HG03565 (cell line): ENCODE data around the gene ATP2B3.

Experiments
- ATAC-seq: cut with Tn5 transposase; IDR thresholded peaks from one replicate; pipeline ENCODE4 v1.9.1; 2021; ENCODE audit warnings: mild to moderate bottlenecking, moderate library complexity; ENCODE audit not compliant: unreplicated experiment

Gene ATP2B3

DNA sequence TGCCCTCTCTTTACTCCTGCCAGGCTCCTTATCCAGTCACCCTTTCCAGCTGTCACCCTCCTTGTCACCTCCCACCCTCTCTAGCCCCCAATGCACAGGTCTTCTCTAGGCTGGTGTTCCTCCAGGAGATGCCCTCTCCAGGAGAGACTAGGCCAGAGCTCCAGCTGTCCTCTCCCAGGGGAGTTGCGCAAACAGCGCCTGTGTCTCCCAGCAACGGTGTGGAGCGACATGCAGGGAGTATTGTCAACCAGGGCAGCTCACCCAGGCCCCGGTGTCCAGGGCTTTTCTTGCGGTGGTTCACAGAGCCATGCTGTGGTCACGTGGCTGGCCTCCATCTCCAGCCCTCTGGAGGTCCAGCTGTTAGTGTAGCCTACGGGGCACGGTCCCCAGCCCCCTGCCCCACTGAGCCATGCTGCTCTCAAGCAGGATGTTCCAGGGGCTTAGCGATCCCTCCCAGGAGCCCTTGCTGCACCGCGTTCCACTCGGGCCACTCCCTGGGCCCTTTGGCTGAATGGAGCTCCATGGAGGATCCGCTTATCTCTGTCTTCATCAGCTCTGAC, 46.7 kb downstream of the ATP2B3 start:
- ATAC-seq, result no peak

DNA sequence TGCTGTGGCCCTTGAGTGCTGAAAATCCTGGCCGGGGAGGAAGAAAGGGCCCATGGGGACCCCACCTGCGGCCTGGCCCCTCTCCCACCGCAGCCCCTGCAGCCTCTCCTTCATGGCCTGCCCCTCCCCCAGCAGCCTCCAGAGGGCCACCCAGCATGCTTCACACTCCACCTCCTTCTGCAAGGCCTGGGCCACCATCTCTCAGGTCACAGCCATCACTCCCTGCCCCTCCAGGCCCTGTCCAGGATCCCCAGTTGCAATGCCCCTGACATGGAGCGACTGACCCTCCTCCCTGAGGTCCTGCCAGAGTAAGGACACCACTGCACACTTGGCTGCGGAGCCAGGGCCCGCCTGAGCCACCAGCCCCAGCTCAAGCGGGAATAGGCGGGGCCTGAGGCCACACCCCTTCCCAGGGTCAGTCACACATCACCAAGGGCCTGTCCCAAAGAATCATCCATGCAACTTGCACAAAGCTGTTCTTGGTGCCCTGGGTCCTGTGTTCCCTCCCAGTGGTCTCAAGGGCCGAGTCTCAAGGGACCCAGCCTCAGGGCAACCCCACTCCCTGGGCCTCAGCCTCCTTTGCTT, 48.6 kb downstream of the ATP2B3 start:
- ATAC-seq, result no peak

DNA sequence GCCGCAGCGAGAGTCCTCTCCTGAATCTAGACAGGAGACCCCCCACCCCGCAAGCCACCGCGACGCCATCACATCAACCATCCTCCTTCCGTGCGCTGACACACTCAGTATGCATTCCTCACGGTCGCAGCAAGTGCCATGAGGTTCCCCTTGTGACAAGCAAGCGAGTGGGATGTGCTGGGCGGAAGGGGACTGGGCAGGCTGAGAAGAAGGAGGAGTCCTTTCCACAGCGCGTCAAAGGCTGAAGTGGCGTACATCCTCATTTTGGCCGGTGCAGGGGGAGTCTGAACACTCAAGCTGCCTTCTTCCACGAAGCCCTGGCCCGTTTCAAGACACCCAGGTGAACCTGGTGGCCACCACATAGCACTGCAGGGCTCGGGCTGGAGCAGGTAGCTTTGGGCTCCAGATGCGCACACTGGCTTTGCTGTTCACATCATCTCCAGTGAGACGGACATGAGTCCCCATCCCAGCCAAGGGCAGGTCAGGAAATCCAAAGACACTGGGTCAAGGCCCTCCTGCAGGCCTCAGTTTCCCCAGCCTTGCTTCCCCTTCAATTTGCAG, 51.1 kb downstream of the ATP2B3 start:
- ATAC-seq, result no peak

DNA sequence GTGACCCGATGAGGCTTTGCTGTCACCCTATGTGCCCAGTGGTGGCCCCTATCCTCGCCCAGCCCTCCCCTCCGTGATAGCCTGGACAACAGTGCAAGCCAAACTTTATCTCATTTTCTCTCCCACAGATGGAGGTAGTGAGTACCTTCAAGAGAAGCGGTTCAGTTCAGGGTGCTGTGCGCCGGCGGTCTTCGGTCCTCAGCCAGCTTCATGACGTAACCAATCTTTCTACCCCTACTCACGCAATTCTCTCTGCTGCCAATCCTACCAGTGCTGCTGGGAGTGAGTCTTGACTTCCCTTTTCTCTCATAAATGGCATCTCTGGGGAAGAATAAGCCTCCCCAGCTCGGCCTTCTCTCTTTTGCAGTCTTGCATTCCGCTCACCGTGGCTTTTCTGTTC, 52.0 kb downstream of the ATP2B3 start:
- ATAC-seq, result no peak

DNA sequence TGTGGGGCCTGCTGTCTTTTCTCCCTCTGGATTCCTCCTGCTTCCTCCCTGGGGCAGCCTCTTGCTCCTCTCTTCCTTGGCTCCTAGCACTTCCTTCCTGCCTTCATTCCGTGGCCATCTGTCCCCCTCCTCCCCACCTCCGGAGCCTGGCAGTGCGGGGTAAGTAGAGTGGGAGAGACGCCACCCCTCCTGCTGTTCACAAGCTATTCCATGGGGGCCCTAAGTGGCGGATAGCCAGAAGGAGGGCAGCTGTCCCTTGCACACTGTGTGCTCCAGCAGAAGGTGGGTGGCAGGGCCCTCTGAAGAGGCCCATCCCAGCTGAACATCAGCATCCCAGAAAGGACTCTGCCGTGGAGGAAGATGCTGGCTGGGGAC, 54.1 kb downstream of the ATP2B3 start:
- no peak for ATAC-seq

DNA sequence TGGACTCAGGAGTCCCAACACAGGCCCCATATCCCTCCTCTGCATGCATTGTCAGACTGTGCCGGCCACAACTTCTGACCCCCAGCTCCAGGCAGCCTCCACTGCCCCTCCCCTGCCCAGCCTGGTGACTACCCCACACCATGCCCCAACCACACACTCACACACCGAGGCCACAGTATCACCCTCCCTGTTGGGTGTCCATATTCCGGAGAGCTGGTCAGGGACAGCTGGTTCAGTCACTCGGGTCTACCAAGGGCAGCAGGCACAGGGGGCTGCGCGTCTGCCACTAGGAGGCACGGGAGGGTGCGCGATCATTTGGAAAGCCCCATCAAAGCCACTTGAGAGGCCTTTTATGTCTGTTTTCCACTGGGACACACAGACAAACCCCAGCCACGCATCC, 55.2 kb downstream of the ATP2B3 start:
- ATAC-seq, result no peak

DNA sequence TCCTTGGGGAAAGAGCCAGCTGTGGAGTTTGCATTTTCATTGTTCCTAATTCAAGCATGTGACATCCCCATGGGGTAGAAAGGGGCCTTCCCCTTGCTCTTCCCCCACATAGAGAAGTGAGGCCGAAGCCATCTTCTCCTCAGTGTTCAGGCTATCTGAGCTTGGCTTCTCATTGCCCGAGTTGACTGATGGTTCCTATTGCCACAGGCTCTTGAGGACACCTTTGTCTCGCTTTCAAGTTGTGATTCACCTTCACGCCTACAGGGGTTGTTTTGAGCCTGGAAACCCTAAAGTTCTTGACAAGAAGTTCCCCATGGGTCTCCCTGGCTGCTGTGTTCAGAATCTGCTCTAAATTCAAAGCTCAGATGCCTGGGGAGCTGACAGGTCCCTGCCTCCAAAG, 56.5 kb downstream of the ATP2B3 start:
- no peak for ATAC-seq

DNA sequence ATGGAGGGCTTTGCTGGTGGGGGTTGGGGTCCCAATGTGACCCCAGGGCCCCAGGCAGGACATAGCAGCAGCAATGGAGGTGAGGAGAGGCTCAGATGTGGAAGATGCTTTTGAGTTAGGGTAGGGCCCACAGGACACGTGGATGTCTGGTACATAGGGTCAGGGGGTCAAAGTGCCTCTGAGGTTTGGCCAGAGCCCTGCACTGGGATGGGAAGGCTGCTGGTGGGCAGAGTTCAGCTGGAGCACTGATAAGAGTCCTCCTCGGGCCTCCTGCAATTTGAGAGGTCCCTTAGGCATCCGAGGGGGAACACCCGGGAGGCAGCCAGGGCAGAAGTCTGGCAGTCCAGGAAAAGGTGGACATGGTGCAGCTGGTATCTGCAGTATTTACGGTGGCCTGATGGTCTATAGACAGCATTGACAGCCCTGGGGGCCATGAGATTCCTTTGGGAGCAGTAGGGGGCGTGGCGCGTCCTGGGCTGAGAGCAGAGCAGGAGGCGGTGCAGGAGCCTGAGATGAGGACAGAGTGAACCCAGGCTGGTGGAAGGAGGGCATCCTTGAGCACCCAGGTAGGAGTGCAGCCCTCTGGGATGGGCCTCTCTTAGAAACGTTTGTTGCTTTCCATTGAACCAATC, 58.9 kb downstream of the ATP2B3 start:
- no peak for ATAC-seq

DNA sequence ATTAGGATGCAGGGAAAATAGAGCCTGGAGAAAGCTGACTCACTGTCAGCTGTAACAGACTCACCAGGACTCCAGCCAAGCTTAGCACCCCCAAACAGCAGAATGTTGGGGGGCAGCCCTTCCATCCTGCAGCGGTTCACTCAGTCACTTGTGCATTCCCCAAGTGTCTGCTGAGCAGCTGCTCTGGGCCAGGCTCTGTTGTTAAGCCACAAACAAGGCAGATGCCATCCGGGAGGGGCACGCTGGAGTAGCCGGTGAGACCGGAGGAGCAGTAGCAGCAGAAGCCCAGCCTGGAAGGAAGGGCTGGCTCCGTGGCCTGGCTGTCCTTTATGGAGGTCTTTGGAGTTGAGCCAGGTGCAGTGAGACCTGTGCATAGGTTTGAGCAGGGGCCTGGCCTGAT, 59.5 kb downstream of the ATP2B3 start:
- ATAC-seq, result no peak

DNA sequence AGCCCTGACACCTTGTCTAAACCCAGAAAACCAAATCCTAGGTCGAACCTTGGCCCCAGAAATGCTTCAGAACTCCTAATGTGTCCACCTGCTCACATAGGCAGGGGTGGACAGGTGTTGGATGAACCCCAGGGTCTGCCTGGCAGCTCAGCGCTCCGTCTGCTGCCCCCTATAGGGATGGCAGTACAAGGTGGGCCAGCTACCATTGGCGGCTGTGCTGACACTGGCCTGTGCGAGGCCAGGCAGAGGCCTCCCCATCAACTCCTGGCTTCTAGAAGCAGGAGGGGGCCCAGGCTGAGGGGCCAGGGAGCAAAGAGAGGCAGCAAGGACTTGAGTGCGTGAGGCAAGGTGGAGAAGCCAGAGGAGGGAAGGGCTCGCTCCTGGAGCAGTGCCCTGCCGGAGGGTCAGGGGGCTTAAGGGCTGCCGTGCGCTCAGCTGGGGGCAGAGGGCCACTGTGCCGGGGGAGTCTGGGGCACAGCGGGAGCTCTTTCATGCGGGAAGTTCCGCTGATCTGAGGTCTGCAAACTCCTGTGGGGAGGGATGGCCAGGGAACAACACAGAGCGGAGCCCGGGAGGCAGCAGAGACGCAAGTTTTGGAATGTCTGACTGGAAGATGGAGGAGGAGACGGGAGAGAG, 60.9 kb downstream of the ATP2B3 start:
- ATAC-seq, result no peak

DNA sequence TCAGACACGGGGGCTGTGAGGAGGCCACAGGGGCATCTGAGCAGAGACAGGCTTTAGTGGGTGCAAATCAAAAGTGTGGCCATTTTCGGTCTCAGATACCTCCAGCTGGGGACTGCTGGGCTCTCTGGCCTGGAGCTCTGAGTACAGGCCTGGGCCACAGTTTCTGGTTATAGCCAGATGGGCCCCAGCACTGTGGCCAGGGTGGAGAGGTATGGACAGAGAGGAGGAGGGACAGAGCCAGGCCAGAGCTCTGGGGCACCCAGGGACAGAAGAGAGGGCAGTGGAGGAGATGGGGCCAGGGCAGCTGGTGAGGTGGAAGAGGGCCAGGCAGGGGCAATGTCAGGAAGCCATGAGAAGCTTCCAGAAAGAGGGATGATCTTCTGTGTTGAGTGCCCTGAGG, 61.4 kb downstream of the ATP2B3 start:
- no peak for ATAC-seq

DNA sequence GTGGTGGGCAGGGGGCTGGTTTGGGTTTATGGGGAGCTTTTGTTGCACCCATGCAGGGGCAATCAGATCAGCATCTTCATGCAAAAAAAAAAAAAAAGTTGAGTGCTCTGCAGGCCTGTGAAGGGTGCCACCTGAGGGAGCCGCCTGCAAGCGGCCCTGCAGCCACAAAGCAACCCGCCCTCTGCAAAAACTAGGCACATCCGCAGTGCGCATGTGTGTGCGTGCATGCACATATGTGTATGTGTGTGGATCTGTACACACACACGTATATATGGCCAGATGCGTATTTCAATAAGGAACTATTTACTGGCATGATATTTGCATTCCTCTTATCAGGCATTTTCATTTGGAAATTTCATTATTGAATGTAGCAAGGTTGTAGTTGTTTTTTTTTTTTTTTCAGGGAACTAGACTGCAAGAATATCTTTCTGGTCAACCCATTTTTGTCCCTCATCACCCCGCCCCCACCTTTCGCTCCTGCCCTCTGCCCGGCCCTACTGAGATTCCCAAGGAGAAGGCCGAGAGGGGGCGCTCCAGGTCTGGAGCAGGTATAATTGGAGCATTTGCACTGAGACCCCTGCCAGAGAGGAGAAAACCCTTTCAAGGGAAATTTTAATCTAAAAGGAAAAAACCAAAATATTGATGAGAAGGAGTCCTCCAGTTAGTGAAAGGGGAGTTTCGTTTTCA, 63.4 kb downstream of the ATP2B3 start:
- no peak for ATAC-seq

DNA sequence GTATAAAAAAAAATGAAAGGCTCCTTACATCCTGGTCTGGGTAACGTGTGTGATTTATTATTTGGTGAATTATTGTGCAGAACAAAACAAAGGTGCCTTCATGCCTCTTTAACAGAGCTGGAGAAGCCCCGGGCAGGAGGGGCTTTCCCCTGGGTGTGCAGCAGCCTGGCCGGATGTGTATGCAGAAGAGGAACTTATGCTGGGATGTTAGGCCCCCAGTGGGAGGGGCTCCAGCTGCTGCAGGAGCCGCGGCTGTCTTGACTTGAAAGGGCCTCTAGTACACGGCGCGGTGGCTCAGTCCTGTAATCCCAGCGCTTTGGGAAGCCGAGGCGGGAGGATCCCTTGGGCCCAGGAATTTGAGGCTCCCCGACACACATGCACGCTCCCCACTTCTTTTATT, 65.5 kb downstream of the ATP2B3 start:
- no peak for ATAC-seq

DNA sequence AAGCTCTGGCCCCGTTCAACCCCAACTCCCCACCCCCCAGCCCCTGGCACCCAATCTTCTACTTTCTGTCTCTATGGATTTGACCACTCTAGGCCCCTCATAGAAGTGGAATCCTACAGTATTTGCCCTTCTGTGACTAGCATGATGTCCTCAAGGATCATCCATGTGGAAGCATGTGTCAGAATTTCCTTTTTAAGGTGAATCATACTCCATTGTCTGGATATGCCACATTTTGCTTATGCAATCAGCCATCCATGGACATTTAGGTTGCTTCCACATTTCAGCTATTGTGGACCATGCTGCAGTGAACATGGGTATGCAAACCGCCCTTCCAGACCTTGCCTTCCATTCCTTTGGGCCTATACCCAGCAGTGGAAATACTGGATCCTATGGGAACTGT, 66.0 kb downstream of the ATP2B3 start:
- no peak for ATAC-seq

DNA sequence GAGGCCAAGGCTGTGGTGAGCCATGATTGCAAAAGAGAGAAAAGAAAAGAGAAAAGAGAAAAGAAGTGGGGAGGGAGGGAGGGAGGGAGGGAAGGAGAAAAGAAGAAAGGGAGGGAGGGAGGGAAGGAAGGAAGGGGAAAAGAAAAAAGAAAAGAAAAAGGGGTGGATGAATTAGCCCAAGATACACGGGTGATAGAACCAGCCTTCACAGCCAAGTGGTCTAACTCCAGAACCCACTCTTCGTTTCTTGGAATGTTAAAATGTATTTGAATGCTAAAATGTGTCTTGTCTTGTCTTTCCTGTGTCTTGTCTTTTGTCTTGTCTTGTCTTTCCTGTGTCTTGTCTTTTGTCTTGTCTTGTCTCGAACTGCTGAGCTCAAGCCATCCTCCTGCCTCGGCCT, 68.4 kb downstream of the ATP2B3 start:
- no peak for ATAC-seq

DNA sequence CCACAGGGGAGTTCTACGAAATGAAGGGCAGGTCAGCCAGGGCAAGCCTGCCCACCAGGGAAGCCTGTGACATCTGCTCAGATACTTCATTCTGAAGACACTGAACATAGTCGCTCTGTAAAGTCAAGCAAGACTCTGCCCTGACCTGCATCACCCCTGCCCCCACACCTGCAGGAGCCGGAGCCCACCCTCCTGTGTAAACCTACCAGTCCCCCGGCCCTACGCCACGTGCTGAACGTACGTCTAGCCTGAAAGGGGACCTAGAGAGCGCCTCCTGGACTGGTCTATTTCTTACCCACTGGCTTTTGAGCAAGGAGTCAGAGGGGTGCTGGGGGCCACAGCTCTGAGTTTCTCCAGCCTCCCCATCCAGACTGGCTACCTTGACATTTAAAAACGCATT, 69.9 kb downstream of the ATP2B3 start:
- no peak for ATAC-seq

DNA sequence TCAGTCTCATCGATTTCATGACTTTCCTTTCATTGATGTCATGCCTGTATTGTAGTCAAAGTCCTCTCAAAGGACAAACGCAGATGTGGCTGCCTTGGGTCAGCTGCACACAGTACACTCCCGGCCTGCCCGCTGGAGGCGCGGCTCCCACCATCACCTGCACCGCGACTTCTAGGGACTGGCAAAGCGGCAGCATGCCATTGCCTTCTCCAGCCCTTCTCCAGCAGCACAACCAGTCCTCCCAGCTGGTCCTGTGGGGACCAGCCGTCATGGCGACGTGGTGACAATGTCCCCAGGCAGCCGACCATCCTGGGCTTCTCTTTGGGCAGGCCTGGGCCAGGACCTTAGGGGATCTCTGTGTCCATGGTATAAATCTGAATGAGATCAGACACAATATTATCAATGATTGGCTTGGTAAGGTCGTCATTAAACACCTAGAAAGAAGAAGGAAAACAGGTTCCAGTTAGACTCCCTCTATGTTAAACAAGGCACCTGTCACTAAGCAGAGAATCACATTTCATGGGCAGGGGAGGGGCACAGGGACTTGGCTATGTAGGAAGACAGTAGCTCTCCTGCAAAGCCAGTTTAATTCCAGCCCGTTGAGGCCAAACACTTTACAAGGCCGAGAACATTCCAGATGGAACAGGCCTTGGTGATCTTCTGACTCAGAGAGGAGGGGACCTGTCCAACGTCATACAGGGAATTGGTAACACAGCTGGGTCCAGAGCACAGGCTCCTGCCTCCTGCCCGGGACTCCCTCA, 70.8 kb downstream of the ATP2B3 start:
- ATAC-seq, result no peak

DNA sequence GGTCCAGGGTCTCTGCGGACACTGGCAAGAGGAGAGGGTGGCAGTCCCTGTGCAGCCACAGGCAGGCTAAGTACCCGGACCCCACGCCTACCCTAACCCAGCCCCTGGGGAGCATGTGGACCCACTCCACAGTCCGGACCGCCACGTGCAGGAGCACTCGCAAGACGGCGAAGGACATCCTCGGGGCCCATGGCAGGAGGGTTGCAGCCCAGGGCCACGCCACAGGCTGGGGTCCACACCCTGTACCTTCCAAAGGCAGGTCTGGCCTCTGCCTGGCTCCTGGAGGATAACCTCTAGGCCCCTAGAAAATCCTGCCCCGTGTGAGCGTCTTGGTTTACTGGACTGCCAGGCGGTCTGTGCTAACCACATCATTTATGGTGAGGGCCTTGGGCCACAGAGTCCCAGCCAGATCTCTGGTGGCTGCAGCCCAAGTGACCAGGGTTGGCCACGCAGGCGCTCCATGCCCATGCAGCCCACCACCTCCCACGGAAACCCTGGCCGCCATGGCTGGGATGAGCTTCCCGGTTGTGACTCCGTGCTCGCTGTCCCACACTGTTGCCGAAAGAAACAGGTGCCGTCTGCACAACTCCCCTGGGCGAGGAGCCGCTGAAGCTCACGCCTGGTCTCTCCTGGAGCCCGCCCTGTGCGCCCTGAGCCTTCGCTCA, 71.5 kb downstream of the ATP2B3 start:
- ATAC-seq, result no peak

DNA sequence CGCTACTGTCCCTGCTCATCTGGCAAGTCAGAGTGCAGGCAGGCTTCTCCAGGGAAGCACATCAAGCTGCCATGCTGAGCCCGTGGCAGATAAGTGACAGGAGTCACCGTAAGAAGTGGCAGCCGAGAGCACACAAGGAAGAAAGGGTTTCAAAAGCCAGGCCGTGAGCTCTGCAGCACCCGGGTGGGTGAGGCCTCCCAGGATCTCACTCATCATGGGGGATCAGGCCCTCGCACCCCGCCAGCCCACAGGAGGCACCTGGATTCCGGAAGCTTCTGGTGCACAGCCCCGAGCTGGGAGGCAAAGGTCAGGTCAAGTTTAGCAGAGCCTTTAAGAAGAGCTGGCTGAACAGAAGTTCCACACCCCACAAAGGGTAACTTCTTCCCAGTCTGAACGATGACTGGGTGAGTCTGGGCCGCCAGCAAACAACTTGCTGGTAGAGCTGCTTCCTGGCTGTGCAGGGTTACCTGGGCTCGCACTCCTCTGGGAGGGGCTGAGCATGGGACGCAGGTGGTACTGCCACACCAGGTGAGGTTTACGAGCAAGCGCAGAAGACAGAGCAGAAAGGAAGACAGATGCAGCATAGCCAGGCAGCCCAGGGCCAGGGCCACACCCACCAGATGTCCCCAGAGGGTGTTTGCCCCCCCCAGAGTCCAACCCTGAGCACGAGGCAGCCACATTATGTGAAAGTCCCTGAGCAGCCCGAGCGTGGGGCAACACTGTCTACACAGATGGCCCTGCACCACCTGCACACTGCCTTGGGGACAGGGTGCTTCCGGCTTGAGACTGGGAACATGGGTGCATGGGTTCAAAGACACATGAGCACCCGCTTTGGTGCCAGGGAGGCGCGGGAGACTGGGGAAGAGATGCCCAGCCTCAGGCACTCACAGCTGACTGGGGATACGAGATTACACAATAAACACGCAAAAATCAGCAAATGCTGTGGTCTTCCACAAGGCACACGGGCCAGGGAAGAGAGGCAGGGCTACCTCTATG, 73.8 kb downstream of the ATP2B3 start:
- no peak for ATAC-seq
